Activated naive CD4-positive, alpha-beta T cell treated with anti-CD3 and anti-CD28 coated beads, Interleukin-2, amount 50 U/mL, for 72 hours (primary cell): Measurements from ENCODE around the gene ZNF229. TPM values are rescaled to one million over a fixed set of nuclear protein-coding genes. Genes with fewer than 3 reads are reported as not detected.

Experiments
- total RNA-seq, 2 donors: library from RNA; stranded (reverse); gene quantifications; one replicate each; pipeline ENCODE4 v1.2.3, GENCODE V29; 2022

Gene ZNF229
- total RNA-seq, 2 donors from 2014 or later, result 0.09 to 1.2 TPM

Other genes with a start within 250 kb of the ZNF229 start
- gene ZNF227, start 235.9 kb downstream of the ZNF229 start, total RNA-seq, result 10 to 100 TPM; 20.2 TPM
- gene ZNF233, start 188.6 kb downstream of the ZNF229 start, total RNA-seq, result under 1 TPM in 1 of 2 donors, not detected in 1; 0.52 TPM
- gene ZNF235, start 143.4 kb downstream of the ZNF229 start, total RNA-seq, result 1 to 10 TPM; 1.5 to 3.3 TPM
- gene ZNF112, start 91.8 kb downstream of the ZNF229 start, total RNA-seq, result not detected
- gene ZNF285, start 46.9 kb downstream of the ZNF229 start, total RNA-seq, result 1 to 10 TPM; 2.0 to 2.4 TPM
- gene ZNF180, start 52.0 kb upstream of the ZNF229 start, total RNA-seq, result 1 to 10 TPM; 8.2 to 9.6 TPM
- not detected for gene CEACAM20, start 81.2 kb upstream of the ZNF229 start, total RNA-seq
- gene IGSF23, start 165.1 kb upstream of the ZNF229 start, total RNA-seq, result not detected
- gene PVR, start 195.4 kb upstream of the ZNF229 start, total RNA-seq, result 10 to 100 TPM; 18.2 to 23.4 TPM
- 1 to 10 TPM; 2.2 to 2.5 TPM for gene CEACAM19, start 223.0 kb upstream of the ZNF229 start, total RNA-seq